NCI-H2196 (cell line): ENCODE measurements around the gene RHOBTB1.
A peak's percentile ranks its signal among the peaks of the same experiment; 100 is the strongest.

Source experiments
- DNase-seq: peaks from one replicate; lab custom pipeline; 2025; ENCODE audit not compliant: unreplicated experiment; lab: John Stamatoyannopoulos, UW

The RHOBTB1 gene

GRCh38 chr10:60967260-60967659 lies 23.3 kb upstream of the RHOBTB1 start:
- DNase-seq, result no peak

DNA sequence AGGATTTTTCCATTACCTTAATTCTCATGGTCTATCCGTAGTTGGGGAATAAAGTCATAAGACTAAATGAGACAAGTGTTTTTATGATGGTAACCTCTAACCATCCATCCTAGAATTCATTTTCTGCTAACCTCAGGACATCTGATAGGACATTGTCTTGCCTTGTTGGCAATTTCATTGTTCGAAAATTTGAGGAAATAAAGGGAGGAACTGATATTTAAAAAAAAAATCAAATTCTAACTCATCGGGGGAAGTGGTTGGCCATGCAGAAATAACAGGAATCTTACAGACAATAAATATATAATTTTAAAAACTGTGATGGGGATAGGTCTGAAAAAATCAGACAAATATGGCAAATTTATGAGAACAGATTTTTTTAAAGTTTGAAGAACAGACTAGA lies 21.7 kb upstream of the RHOBTB1 start:
- DNase-seq, result no peak

DNA sequence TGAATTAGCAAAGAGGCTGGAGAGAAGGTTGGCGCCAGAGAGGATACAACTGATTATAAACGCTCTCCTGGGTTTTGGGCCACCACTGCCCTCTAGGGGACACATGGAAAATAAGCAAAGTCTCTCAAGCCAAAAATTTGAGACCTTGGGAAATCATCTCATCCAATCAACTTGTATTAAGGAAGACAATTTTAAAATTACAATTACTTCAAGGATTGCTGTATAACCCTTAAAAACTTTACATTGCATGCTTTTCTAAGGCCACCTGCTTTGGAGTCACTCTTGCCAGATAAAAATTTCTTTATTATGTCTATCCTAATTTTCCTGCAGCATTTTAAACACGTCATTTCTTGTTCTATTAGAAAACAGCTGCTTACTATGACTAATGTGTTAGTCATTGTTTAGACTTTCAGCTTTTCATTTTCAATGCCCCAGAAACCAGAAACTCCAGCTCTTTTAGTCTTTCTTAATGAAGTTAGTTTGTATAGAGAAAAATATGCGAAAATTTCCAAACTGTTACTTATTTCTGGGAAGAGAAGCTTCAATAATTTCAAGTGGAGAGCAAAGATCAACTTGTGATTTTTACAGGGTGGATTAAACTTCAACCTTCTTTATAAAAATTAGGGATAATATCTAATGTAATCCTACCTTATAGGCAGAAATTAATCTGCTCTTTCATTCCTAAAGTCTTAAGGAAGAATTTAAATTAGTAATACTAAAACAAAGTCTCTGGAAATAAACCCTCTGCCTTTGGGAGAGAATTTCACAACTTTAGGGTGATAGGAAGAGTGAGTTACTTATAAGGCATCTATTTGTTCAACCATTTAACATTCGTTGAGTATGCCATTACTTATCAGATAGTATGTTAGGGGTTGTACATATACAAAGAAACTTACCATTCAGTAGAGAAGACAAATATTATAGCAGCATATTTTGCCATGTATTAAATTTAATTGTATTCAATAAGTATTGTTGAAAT lies 20.6 kb upstream of the RHOBTB1 start:
- DNase-seq, result peak; percentile 51

GRCh38 chr10:60963441-60964256 lies 19.7 kb upstream of the RHOBTB1 start:
- DNase-seq, result no peak

DNA sequence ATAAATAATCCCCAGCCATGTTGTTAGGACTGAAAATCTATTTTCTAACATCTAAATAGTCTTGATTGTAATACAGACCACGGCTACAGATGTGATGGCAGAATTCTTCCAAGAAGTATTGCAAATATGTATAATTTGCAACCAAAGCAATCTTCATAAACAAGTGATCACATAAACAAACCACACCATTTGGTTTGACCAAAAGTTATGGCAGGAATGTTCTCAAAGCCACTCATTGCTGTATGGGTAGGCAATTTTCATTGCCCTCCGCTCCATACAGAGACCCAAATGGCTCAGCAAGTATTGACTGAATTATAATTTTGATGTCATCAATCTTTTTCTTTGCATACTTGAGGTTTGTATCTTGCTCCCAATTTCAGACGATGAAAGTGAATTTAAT lies 19.0 kb upstream of the RHOBTB1 start:
- no peak for DNase-seq

GRCh38 chr10:60960913-60961312 lies 16.9 kb upstream of the RHOBTB1 start:
- DNase-seq, result no peak

GRCh38 chr10:60960031-60960430 lies 16.0 kb upstream of the RHOBTB1 start:
- DNase-seq, result no peak

- DNase-seq, result no peak
Measured at GRCh38 chr10:60958892-60959601, 15.1 kb upstream of the RHOBTB1 start.

DNA sequence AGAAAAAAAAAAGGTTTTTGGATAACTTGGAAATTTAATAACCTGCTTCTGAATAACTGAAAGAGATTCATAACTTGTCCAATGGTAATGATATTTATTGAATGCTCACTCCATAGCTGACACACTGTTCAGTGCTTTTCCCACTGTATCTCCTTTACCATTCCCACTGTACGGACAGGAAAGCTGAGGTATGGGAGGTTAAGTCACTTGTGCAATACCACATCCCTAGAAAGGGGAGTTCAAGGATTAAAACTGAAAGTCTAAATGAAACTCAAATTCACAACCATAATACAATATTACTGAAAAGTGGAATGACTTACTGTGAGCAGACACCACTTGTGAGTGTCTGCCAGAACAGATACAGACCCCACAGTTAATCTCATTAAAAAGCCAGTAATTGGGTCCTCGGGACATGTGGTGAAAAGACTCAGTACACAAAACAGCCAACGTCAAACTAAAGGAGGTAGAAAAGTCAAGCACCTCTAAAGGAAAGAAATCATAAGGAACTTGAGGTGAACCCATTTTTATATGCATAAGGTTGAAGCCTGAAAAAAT lies 13.8 kb upstream of the RHOBTB1 start:
- DNase-seq, result no peak

DNA sequence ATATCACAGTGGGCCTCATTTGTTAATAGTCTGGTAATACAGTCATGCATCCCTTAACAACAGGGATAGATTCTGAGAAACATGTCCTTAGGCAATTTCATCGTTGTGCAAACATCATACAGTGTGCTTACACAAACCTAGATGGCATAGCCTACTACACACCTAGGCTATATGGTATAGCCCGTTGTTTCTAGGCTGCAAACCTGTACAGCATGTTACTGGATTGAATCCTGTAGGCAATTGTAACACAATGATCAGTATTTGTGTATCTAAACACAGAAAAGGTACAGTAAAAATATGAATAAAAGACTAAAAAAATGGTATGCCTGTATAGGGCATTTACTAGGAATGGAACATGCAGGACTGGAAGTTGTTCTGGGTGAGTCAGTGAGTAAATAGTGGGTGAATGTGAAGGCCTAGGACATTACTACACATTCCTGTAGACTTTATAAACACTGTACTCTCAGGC lies 12.0 kb upstream of the RHOBTB1 start:
- no peak for DNase-seq

GRCh38 chr10:60955316-60955715 lies 11.3 kb upstream of the RHOBTB1 start:
- DNase-seq, result no peak

GRCh38 chr10:60954035-60954434 lies 10.1 kb upstream of the RHOBTB1 start:
- DNase-seq, result no peak

DNA sequence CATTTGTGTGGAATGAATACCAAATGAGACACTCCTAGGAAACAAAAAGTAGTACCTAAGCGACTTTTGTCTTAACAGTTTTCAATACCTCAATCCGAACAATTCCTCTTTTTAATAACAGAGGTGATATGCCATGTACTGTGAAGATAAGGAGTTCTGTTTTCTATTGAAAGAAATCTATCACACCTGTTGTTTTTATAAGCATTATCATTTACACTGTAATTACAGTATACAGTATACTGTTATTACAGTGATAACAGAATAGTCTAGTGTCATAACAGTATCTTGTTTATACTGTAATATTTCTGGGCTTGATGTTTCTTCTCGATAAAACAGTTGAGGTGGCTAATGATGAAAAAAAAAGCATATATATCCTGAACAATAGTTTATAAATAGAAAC lies 9.4 kb upstream of the RHOBTB1 start:
- no peak for DNase-seq

DNA sequence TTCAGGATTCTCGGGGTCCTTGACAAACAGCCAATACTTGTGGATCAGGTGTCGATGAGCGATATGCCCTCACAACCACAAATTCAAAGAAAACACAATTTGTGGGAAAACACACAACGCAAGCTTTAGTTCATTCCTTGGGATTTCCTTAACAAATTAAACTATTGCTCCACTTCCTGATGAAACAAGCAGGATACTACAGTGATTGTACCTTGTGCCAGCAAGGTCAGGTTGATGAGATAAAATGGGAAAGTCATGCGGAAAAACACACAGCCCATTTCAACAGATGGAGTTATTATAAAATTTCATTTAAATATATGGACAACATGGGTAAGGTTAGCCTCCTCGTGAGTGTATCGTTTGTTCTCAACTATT lies 8.8 kb upstream of the RHOBTB1 start:
- no peak for DNase-seq

DNA sequence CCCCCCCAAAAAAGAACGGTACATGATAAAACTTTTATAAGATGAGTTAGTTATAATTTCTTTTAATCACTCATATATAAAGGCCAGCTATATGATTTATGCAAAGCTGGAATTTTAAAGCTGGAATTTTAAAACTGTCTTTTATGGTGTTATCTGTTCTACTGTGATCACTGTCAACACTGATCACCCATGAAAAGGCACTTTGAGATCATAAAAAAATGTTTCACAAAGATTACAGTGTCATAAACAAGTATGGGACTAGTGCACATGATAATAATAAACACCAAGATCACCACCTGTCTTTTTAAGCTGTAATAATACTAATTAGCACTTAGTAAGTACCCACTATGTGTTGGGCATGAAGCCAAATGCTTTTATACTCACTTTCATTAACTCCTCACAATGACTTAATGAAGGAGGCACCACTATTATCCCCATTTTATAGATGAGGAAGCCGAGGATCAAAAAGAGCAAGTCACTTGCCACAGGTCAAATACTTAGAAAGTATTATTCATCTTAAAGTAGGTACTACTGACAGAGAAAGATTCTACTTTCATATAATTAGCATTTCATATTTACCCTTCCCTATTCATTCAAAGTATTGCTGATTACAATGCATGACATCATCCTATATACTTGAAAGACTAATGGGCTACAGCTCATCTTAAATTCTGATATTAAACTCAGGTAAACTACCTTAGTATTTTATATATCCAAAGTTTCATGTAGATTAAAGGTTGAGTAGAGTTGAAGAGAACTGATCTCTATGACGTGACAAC lies 8.3 kb upstream of the RHOBTB1 start:
- no peak for DNase-seq

DNA sequence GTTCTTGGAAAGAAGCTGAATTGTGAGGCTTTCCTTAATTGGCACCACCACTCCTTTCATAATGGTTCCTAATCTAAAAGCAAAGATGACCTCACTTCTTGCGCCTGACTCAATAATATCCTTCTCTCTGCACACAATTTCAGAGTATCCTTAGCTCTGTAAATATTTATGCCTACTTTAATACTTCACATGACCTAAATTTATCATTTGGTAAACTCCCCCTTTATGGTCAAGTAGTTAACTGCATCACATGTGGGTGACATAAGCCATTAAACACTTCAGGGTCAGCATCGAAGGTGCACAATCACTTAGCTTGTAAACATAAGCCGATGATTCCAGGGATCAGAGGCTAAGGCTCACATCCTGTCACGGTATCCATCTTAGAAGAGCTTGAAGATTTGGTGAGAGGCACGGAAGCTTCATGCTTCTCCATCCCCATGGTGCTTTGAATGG lies 7.3 kb upstream of the RHOBTB1 start:
- no peak for DNase-seq

- no peak for DNase-seq
Measured at GRCh38 chr10:60950300-60950699, 6.3 kb upstream of the RHOBTB1 start.

DNA sequence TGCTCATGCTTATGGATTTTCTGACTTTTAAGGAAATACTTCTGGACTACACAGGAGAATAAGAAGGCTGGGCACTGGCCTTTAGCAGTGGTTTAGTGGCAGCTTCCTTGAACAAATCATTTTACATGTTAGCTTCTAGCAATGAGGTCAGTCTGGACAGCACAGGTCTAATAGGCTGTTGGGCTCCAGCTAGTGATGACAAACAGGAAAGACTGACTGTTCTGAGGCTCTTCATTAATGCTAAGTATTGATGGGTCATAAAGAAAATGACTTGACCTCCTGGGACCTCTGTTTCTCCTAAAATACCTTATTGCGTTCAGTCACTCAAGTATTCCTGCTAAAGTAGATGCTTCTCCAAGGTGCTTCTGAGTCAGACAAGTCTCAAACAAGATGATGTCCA lies 4.9 kb upstream of the RHOBTB1 start:
- DNase-seq, result no peak

DNA sequence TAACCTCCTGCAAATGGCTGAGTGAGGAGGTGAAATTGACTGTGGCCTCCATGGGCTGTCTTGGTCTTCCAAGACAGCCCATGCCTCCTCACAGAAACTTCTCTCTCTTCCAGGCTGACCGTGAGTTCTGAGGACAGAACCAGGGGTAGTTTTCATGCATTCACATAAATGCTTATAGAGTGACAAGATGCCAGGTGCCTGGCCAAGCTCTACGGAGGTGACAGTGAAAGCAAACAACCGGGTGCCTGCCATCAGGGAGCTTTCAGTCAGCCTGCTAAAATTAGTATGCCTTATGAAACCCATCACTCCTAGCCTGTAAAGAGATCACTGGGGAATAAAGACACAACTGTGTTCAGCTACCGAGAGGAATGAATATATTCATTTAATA lies 919 bp upstream of the RHOBTB1 start:
- no peak for DNase-seq
